ENCODE data around the gene MRPS27.

DNA sequence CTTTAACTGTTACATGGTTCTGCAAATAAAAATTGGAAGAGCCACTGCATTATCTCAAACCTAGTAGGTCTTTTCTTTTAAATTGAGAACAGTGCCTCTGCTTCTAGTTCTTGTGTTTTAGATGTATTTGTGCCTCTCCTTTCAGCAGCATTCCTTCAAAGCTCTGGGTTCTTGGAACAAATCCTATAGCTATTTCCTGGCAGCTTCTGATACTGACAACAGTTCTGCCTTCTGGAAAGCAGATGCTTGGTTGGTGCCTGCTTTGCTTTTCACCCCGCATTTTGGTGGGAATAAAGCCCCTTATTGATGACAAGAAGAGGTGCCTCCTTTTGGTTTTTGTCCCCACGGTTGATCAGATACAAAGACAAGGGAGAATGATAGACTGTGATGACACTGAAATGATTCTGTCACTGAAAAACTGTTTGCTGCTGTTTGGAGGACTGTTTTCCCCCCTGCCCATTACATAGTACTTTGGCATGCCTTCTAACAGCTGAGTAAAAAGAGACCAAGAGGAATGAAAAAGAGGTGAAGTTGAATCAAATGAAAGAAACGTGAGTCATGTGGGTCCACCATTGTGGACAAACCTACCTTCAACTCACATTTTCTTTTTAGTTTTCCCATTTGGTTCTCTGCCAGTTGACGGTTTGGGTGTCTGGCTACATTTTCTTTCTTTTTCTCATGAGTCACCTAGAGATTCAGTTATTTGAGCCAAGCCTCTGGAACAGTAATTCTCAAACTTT, 5.7 kb upstream of the MRPS27 start:
- TF ChIP-seq, protein P1, sequence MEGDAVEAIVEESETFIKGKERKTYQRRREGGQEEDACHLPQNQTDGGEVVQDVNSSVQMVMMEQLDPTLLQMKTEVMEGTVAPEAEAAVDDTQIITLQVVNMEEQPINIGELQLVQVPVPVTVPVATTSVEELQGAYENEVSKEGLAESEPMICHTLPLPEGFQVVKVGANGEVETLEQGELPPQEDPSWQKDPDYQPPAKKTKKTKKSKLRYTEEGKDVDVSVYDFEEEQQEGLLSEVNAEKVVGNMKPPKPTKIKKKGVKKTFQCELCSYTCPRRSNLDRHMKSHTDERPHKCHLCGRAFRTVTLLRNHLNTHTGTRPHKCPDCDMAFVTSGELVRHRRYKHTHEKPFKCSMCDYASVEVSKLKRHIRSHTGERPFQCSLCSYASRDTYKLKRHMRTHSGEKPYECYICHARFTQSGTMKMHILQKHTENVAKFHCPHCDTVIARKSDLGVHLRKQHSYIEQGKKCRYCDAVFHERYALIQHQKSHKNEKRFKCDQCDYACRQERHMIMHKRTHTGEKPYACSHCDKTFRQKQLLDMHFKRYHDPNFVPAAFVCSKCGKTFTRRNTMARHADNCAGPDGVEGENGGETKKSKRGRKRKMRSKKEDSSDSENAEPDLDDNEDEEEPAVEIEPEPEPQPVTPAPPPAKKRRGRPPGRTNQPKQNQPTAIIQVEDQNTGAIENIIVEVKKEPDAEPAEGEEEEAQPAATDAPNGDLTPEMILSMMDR (IDR thresholded peaks at IDR 0.05): no peak
- no peak for TF ChIP-seq POLR2A (IDR thresholded peaks at IDR 0.05)
